Activated CD4-positive, alpha-beta memory T cell treated with anti-CD3 and anti-CD28 coated beads for 36 hours (primary cell): ENCODE data around the gene FGD3. TPM values are rescaled to one million over a fixed set of nuclear protein-coding genes. Genes with fewer than 3 reads are reported as not detected.
A peak's percentile ranks its signal among the peaks of the same experiment; 100 is the strongest.

Source experiments
- CTCF ChIA-PET: fragments of 350-600 bp; sonication (Branson Sonifier 250); formaldehyde crosslinking; loops from one replicate; lab custom pipeline; 2021; ENCODE audit warnings: antibody characterized with exemption, inconsistent platforms; lab: Charles Lee
- POLR2A ChIA-PET: fragments of 350-600 bp; sonication (Branson Sonifier 250); formaldehyde crosslinking; loops from one replicate; lab custom pipeline; 2021; ENCODE audit warnings: antibody characterized with exemption; lab: Charles Lee
- DNase-seq: peaks from one replicate; pipeline ENCODE4 v3.0.0-alpha.2; 2020
- H3K27ac Mint-ChIP-seq: one replicate; pipeline ENCODE4 v1.8.0; 2021; ENCODE audit warnings: mixed read lengths
- H3K27me3 Mint-ChIP-seq: one replicate; pipeline ENCODE4 v1.8.0; 2021; ENCODE audit warnings: mixed read lengths
- H3K36me3 Mint-ChIP-seq: one replicate; pipeline ENCODE4 v1.8.0; 2021; ENCODE audit warnings: mixed read lengths
- H3K4me1 Mint-ChIP-seq: one replicate; pipeline ENCODE4 v1.8.0; 2021; ENCODE audit warnings: low read depth, mixed read lengths
- H3K4me3 Mint-ChIP-seq: one replicate; pipeline ENCODE4 v1.8.0; 2021; ENCODE audit warnings: mild to moderate bottlenecking, mixed read lengths
- H3K9me3 Mint-ChIP-seq: one replicate; pipeline ENCODE4 v1.8.0; 2021; ENCODE audit warnings: mixed read lengths
- intact Hi-C: fragments of 100-400 bp; cut with micrococcal nuclease; formaldehyde crosslinking; loops from one replicate; pipeline ENCODE4 v1.15.1; 2023
- total RNA-seq, 2 experiments: library from RNA; stranded (reverse); gene quantifications; one replicate each; pipeline ENCODE4 v1.2.3, GENCODE V29; 2021

The FGD3 gene
- total RNA-seq, 2 experiments from 2014 or later, result 41.3 to 47.7 TPM

DNA sequence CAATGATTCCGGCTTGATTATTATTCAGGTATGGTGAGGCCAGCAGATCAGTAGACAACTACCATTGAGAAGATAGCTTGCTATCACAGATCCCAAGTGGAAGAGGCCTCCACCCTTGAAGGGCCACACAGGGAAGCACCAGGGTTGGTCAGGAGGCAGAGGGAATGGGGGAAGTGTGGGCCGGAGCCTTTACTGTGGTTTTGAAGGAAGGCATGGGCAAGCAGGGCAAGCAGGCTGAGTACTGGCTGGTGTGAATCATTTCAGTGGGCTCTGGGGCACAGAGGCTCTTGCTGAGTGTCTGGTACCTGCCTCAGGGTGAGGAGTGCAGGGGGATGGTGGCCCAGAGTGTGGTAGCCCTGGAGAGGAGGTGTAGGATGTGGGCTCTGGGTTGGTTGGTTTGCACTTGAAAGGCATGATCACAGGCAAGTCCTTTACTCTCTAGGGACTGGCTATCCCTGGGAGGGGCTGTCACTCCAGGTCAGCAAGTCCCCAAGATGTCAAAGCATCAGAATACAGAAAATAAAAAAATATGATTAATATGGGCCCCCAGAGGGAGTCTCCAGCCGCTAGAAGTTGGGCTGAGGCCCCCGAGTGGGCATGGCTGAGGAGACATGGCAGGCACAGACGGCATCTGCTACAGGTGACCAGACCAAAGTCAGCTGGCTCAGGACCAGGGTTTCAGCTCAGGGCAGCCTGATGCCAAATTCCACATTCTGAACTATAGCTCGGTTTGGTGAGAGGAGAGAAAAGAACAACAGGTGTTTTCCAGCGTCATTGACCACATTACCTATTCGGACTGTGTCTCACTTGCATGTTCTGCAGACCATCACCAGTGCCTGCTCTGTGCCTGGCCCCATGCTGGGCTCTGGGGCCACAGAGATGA is 101.5 kb downstream of the FGD3 start:
- H3K36me3 Mint-ChIP-seq, result no peaks in the 10 kb centered on the region
- no peaks in the 10 kb centered on the region for H3K9me3 Mint-ChIP-seq
- peaks cover 6% of the 10 kb centered on the region for H3K4me1 Mint-ChIP-seq
- ChIA-PET CTCF (no interaction called here), POLR2A (interaction anchor here (1.2 kb wide), 1 partner anchor 8 kb away, joined by 3 read pairs; no protein-coding TSS in a partner anchor)
- DNase-seq, result no peak
- H3K27ac Mint-ChIP-seq, result no peak overlapping the region
- intact Hi-C loops, result no loop called here
- H3K4me3 Mint-ChIP-seq, result no peak overlapping the region
- H3K27me3 Mint-ChIP-seq, result no peaks in the 10 kb centered on the region

DNA sequence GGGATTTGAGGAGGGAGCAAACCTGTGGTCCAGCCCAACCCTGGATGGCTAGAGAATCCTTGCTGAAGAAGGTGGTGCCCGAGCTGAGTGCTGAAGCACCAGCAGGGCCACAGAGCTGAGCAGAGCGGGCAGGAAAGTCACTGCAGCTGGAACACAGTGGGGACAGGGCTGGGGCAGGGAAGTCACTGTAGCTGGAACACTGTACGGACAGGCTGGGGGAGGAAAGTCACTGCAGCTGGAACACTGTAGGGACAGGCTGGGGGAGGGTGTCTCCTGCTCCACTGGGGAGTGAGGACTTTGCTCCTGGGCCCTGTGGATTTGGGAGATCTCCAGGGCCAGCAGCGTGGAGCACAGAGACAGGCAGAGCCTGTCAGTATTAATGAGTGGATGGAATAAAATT is 102.2 kb downstream of the FGD3 start:
- no peaks in the 10 kb centered on the region for H3K27me3 Mint-ChIP-seq
- POLR2A ChIA-PET, result no interaction called here
- intact Hi-C loops, result no loop called here
- CTCF ChIA-PET, result no interaction called here
- DNase-seq, result no peak
- no peak overlapping the region for H3K4me3 Mint-ChIP-seq
- no peak overlapping the region for H3K27ac Mint-ChIP-seq
- no peaks in the 10 kb centered on the region for H3K36me3 Mint-ChIP-seq
- H3K9me3 Mint-ChIP-seq, result no peaks in the 10 kb centered on the region
- peaks cover 4% of the 10 kb centered on the region for H3K4me1 Mint-ChIP-seq

DNA sequence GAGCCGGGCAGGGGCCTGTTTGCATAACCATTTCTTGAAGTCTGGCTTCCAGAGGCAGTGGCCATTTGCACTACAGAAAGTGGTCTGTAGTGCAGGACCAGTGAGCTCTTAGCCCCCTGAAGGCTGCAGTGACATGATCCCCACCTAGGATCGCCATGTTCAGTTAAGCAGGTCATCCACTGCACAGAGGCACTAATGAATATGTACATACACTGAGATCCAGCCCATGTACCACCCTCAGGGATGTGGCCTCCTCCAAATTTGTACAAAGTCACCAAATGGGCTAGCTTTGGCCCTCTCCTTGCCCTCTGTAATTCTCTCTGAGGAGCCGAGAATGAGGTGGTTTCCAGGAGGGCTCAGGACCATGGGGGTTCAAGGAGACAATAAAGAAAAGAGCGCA is 102.9 kb downstream of the FGD3 start:
- H3K27me3 Mint-ChIP-seq, result no peaks in the 10 kb centered on the region
- peaks cover 7% of the 10 kb centered on the region for H3K4me1 Mint-ChIP-seq
- H3K36me3 Mint-ChIP-seq, result no peaks in the 10 kb centered on the region
- H3K4me3 Mint-ChIP-seq, result no peak overlapping the region
- ChIA-PET POLR2A (interaction anchor here (2.3 kb wide), 1 partner anchor 15 kb away, joined by 7 read pairs; no protein-coding TSS in a partner anchor), CTCF (interaction anchor here (1.2 kb wide), 1 partner anchor 13 kb away, joined by 3 read pairs; no protein-coding TSS in a partner anchor)
- intact Hi-C loops, result no loop called here
- no peak overlapping the region for H3K27ac Mint-ChIP-seq
- H3K9me3 Mint-ChIP-seq, result no peaks in the 10 kb centered on the region
- DNase-seq, result no peak

DNA sequence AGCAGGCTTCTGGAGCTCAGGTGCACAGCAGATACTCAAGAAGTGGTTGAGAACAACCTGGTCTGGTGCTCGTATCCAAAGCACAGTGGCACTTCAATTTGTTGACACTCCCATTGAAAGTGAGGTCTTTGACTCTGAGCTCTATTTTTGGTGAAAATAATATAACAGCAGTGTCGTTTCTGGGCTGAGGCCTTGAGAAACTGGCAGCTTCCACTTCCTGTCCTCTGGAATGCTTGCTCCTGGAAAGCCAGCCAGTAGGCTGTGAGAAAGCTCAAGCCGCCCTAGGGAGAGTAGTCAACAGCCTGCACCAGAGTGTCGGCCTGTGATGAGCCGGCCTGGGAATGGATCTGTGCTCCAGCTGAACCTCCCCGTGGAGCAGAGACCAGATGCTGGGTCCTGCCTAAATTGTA is 104.4 kb downstream of the FGD3 start:
- no peak overlapping the region for H3K27ac Mint-ChIP-seq
- H3K36me3 Mint-ChIP-seq, result no peaks in the 10 kb centered on the region
- ChIA-PET POLR2A (interaction anchor here (2.3 kb wide), 1 partner anchor 13 kb away, joined by 7 read pairs; no protein-coding TSS in a partner anchor), CTCF (interaction anchor here (0.7 kb wide), 1 partner anchor 48 kb away, joined by 3 read pairs; no protein-coding TSS in a partner anchor)
- peaks cover 7% of the 10 kb centered on the region for H3K4me1 Mint-ChIP-seq
- intact Hi-C loops, result no loop called here
- H3K9me3 Mint-ChIP-seq, result no peaks in the 10 kb centered on the region
- no peak overlapping the region for H3K4me3 Mint-ChIP-seq
- no peaks in the 10 kb centered on the region for H3K27me3 Mint-ChIP-seq
- DNase-seq, result no peak

DNA sequence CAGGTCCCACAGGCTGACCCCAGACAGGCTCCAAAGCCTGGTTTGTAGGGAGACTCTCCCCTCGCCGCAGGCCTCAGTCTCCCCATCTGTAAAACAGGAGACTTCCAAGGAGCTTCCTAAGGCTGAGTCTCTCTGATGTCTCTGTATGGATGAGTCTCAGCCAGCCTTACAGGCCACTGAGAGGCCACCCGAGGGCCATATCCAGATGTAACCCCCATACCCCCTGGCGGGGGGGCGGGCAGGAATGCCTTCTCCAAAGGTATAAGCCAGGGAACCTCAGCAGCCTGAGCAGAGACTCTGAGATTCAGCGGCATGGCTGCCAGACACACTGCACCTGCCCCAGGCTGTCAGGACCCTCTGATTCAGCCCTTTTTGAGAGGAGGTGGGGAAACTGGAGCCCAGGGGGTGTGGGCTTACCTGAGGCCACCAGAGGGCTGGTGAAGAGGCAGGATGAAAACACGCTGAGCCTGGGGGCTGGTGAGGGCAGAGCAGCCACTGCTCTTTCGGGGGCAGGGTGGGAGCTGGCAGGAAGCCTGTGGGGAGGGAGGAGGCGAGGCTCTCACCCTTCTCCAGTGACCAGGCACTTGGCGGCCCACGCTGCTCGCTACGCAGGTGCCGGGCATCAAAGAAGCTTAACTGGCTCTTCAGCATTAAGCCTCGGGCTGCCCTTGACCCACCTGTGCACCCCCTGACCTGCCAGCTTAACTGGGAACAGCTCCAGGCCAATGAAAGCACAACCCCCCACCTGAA is 105.6 kb downstream of the FGD3 start:
- CTCF ChIA-PET, result interaction anchor here (1.3 kb wide), 1 partner anchor 56 kb away, joined by 3 read pairs; no protein-coding TSS in a partner anchor

DNA sequence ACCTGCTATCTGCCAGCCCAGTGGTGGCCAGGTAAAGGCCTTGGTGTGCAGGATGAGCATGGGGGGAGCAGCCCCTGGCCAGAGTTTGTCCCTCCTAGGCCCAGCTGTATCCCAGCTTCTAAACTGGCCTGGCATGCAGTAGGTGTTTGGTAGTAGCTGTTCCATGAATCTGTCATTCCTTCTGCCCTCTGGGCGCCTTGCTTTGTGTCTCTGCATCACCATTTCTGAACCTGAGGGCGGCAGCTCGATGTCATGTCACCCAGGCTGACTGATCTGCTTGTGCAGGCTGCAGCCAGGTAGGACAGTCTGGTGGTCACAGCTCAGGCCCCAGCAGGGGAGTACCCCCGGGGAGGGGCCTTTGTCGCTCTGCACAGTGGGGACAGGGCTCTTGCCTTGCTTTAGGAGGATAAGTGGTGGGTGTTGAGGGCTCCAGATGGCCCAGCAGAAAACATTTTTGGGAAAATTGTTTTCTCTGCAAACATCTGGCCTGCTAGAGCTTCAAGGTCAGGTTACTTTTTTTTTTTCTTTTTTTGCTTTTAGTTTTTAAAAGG is 106.5 kb downstream of the FGD3 start:
- POLR2A ChIA-PET, result no interaction called here
- H3K27ac Mint-ChIP-seq, result no peak overlapping the region
- peaks cover 9% of the 10 kb centered on the region for H3K4me1 Mint-ChIP-seq

More for the DNA sequence above, 105.6 kb downstream of the FGD3 start:
- H3K27me3 Mint-ChIP-seq, result no peaks in the 10 kb centered on the region
- no peak overlapping the region for H3K27ac Mint-ChIP-seq
- no peaks in the 10 kb centered on the region for H3K9me3 Mint-ChIP-seq
- POLR2A ChIA-PET, result interaction anchor here (2.3 kb wide), 1 partner anchor 12 kb away, joined by 7 read pairs; no protein-coding TSS in a partner anchor
- H3K36me3 Mint-ChIP-seq, result no peaks in the 10 kb centered on the region
- no peak overlapping the region for H3K4me3 Mint-ChIP-seq
- DNase-seq, result no peak
- intact Hi-C loops, result no loop called here
- H3K4me1 Mint-ChIP-seq, result peaks cover 11% of the 10 kb centered on the region

DNA sequence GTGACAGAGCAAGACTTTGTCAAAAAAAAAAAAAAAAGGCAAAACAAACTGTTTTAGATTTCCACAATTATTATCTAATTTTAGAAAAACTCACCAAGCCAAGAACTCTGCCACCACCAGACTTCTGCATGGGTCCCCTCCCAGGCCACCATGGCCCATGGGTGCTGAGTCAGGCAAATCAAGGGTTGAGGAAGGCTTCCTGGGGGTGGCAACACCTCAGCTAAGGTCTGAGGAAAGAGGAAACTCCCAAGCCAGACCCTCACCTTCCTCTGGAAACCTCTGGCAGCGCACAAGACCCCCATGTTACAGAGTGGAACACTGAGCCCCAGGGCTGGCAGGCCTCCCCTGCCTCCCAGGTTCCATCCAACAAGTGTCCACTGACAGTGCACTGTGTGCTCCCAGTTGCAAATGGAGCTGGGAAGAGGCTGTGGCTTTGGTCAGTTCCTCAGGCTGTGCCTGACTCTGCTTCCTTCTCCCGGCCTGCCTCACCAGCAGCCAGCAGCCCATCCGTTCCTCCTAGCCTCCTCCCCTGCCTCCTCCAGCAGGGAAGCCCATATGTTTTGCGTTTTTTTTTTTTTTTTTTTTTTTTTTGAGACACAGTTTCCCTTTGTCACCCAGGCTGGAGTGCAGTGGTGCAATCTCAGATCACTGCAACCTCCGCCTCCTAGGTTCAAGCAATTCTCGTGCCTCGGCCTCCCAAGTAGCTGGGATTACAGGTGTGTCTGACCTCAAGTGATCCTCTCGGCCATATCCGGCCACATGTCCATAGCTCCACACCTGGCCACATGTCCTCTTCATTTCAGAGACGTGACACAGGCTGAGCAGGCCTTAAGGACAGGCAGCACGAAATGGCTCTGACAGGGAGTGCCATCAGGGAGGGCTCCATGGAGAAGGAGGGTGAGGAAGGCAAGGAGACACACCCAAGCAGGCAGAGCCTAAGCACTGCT is 107.7 kb downstream of the FGD3 start:
- no peaks in the 10 kb centered on the region for H3K27me3 Mint-ChIP-seq
- peaks cover 9% of the 10 kb centered on the region for H3K4me1 Mint-ChIP-seq
- no peak overlapping the region for H3K4me3 Mint-ChIP-seq
- intact Hi-C loops, result no loop called here
- ChIA-PET CTCF (no interaction called here), POLR2A (no interaction called here)
- peak overlapping the region; percentile 14 for H3K27ac Mint-ChIP-seq
- H3K9me3 Mint-ChIP-seq, result no peaks in the 10 kb centered on the region
- H3K36me3 Mint-ChIP-seq, result peaks cover under 1% of the 10 kb centered on the region
- no peak for DNase-seq

More for the DNA sequence above, 106.5 kb downstream of the FGD3 start:
- no peak for DNase-seq
- H3K9me3 Mint-ChIP-seq, result no peaks in the 10 kb centered on the region
- CTCF ChIA-PET, result no interaction called here
- H3K27me3 Mint-ChIP-seq, result no peaks in the 10 kb centered on the region
- intact Hi-C loops, result no loop called here
- no peak overlapping the region for H3K4me3 Mint-ChIP-seq
- H3K36me3 Mint-ChIP-seq, result no peaks in the 10 kb centered on the region

DNA sequence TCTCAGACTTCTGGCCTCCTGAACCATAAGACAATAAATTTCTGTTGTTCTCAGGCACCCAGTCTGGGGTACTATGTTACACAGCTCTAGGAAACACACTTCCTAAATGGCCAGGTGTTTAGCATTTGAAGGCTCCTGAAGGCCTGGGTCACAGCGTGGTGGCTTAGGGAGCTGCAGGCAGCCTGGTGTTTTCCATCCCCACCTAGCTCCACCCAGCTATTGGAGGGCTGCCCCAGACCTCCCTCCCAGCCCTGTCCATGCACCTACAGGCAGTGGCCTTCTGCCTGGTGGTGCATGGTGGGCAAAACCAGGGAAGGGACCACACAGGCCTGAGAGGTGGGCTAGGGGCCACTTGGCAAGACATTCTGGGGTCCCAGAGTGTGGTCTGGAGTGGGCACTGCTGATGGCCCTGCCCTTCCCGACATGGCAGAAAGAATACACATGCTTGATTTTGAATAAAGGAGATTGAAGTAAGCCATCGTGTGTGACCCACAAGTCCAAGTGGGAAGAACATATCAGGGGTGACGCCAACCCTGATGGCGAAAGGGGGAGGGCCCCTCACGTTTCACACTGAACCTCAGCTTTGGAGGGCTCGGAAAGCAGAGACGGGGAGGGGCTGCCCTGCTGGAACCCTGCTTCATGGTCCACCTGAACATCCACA is 109.8 kb downstream of the FGD3 start:
- ChIA-PET POLR2A (interaction anchor here (0.9 kb wide), 1 partner anchor 9 kb away, joined by 3 read pairs; no protein-coding TSS in a partner anchor), CTCF (no interaction called here)
- Mint-ChIP-seq H3K27me3 (no peaks in the 10 kb centered on the region), H3K4me1 (peaks cover 31% of the 10 kb centered on the region), H3K9me3 (no peaks in the 10 kb centered on the region), H3K27ac (peak overlapping the region; percentile 9), H3K4me3 (no peak overlapping the region), H3K36me3 (peaks cover 5% of the 10 kb centered on the region)
- intact Hi-C loops, result no loop called here
- no peak for DNase-seq

DNA sequence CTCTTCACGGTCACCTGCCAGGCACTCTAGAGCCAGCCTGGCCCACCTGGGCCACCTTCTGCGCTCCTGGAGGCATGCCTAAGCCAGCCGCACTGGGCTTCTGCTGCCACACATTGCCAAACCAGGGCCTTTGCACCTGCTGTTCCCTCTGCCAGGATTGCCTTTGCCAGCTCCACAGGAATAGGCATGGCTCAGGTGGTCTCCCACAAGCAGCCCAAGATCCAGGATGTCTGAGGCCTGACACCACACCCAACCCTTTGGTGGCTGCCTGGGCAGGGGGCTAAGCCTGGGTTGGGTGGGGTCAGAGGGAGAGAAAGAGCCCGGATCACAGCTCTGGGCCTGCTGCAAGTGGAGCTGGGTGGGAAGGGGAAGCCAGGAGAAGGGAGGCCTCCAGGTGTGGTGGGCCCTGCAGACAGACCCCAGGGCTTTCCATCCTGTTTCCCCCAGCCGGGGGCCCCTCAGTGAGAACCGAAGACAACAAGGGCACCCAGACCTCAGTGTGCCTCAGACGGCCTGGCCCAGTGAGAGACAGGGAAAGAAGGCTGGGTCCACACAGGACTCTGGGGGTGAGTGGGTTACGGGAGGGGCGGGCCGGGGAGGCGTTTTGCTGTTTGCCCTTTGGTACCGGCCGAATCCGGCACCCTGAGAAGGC is 110.5 kb downstream of the FGD3 start:
- intact Hi-C loops, result no loop called here
- ChIA-PET POLR2A (interaction anchor here (0.9 kb wide), 1 partner anchor 10 kb away, joined by 3 read pairs; no protein-coding TSS in a partner anchor), CTCF (no interaction called here)
- Mint-ChIP-seq H3K9me3 (no peaks in the 10 kb centered on the region), H3K27me3 (no peaks in the 10 kb centered on the region), H3K4me1 (peaks cover 37% of the 10 kb centered on the region), H3K27ac (peak overlapping the region; percentile 60), H3K36me3 (peaks cover 9% of the 10 kb centered on the region), H3K4me3 (peak overlapping the region; percentile 41)
- DNase-seq, result no peak

DNA sequence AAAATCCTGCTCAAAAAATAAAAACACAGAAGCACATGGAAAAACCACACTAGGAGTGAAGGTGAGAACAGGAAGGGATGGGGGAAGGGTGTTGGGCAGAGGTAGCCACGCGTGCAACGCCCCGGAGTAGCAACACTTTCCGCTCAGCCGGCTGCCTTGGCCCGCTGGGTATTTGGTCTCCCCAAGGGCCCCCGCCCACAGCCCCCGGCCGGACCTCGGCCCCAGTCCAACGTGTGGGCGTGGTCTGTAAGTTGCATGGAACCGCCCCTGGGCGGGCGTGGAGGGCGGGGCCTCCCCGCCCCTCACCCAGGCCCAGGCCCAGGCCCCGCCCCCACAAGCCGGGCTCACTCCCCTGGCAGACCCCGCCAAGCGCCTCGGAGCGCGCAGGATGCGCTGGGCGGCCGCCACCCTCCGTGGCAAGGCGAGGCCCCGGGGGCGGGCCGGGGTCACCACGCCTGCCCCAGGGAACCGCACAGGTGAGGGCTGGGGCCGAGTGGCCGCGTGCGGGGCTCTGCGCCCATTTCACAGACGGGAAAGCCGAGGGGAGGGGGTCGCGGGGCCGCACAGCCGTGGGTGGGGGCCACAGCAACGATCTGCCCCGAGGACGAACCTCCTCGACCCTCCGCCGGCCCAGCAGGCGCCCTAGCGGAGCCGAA is 111.2 kb downstream of the FGD3 start, which contains the start of gene SUSD3:
Gene SUSD3 (plus strand): TSS at position 347 of the 656 bp plus-strand sequence. CDS start 42 bp downstream, at position 389.
- no peaks in the 10 kb centered on the region for H3K9me3 Mint-ChIP-seq
- intact Hi-C loops, result no loop called here
- no peaks in the 10 kb centered on the region for H3K27me3 Mint-ChIP-seq
- DNase-seq, result peak; percentile 82
- ChIA-PET POLR2A (interaction anchor here (0.6 to 1.5 kb wide), 6 partner anchors 24 to 98 kb away, joined by 3 to 9 read pairs (median 4); no protein-coding TSS in a partner anchor), CTCF (interaction anchor here (1.5 kb wide), 1 partner anchor 50 kb away, joined by 9 read pairs; no protein-coding TSS in a partner anchor)
- peaks cover 44% of the 10 kb centered on the region for H3K4me1 Mint-ChIP-seq
- peak within 1 kb of the TSS; percentile 90 for H3K4me3 Mint-ChIP-seq
- H3K27ac Mint-ChIP-seq, result peak within 1 kb of the TSS; percentile 99
- H3K36me3 Mint-ChIP-seq, result peaks cover 9% of the 10 kb centered on the region
